Prostate gland (tissue), 2 donors: ENCODE results near the gene TPPP3. TPM values are rescaled to one million over a fixed set of nuclear protein-coding genes. Genes with fewer than 3 reads are reported as not detected.

Experiments used
- DNase-seq: peaks from one replicate; pipeline ENCODE4 v3.0.0-alpha.2; 2019; ENCODE audit warnings: low spot score
- H3K27ac ChIP-seq, 2 donors: fragments of 200-600 bp; sonication (generic); 2 replicates each; pipeline ENCODE4 v1.5.1; 2017 to 2019
- H3K27me3 ChIP-seq: fragments of 200-600 bp; sonication (generic); replicated peaks from 2 replicates; pipeline ENCODE4 v1.5.1; 2019; ENCODE audit not compliant: insufficient read depth
- H3K36me3 ChIP-seq, 2 donors: fragments of 200-600 bp; sonication (generic); 1 replicate in 1 of 2; 2 replicates in 1 of 2; pipeline versions ENCODE4 v1.5.1 to v1.8.1; 2017 to 2019
- H3K4me1 ChIP-seq: fragments of 200-600 bp; sonication (generic); replicated peaks from 2 replicates; pipeline ENCODE4 v1.5.1; 2019
- H3K4me3 ChIP-seq, 2 donors: fragments of 200-600 bp; sonication (generic); 2 replicates each; pipeline ENCODE4 v1.5.1; 2017 to 2019
- H3K9me3 ChIP-seq: fragments of 200-600 bp; sonication (generic); 2 replicates; pipeline ENCODE4 v1.5.1; 2017
- POLR2A ChIP-seq: fragments of 450-650 bp; IDR thresholded peaks from one replicate; pipeline ENCODE4 v1.6.1; 2016; ENCODE audit warnings: antibody characterized with exemption, mild to moderate bottlenecking
- POLR2AphosphoS5 ChIP-seq: sonication (generic); formaldehyde crosslinking; IDR thresholded peaks from one replicate; pipeline ENCODE4 v1.6.1; 2017; ENCODE audit warnings: antibody characterized with exemption
- WGBS: methylation state at CpG from one replicate; pipeline ENCODE4 v1.1.5; 2018; 5-methylcytosine and 5-hydroxymethylcytosine counted together
- intact Hi-C: fragments of 100-400 bp; cut with DNase I; formaldehyde crosslinking; loops from one replicate; pipeline ENCODE4 v1.14.2; 2022
- total RNA-seq, 2 donors: library from RNA; depleted of rRNA; stranded (reverse); fragments of >200 nt; gene quantifications; one replicate each; pipeline ENCODE4 v1.1.0, GENCODE V29; 2016
- TF ChIP-seq, protein P1 (sequence below), 4 experiments: fragments of 200-600 bp in 2 of 4; fragments of 450-650 bp in 2 of 4; sonication (generic) in 2 of 4; IDR thresholded peaks; 1 replicate in 3 of 4; 2 replicates in 1 of 4; pipeline ENCODE4 v1.5.1; 2016 to 2019; ENCODE audit warnings: antibody characterized with exemption in 4 of 4, mild to moderate bottlenecking in 2 of 4, moderate library complexity in 2 of 4

Gene TPPP3
- total RNA-seq, 2 donors from 2014 or later = 3.4 to 10.0 TPM

- no peak overlapping the region for H3K4me3 ChIP-seq
- intact Hi-C loops = no loop called here
- H3K9me3 ChIP-seq = no peaks in the 10 kb centered on the region
- DNase-seq = no peak
- H3K36me3 ChIP-seq = peaks cover 6 to 10% of the 10 kb centered on the region in 2 donors
- H3K27ac ChIP-seq = no peak overlapping the region
- TF ChIP-seq POLR2A = no peak
- TF ChIP-seq POLR2AphosphoS5 = no peak
- TF ChIP-seq, protein P1, sequence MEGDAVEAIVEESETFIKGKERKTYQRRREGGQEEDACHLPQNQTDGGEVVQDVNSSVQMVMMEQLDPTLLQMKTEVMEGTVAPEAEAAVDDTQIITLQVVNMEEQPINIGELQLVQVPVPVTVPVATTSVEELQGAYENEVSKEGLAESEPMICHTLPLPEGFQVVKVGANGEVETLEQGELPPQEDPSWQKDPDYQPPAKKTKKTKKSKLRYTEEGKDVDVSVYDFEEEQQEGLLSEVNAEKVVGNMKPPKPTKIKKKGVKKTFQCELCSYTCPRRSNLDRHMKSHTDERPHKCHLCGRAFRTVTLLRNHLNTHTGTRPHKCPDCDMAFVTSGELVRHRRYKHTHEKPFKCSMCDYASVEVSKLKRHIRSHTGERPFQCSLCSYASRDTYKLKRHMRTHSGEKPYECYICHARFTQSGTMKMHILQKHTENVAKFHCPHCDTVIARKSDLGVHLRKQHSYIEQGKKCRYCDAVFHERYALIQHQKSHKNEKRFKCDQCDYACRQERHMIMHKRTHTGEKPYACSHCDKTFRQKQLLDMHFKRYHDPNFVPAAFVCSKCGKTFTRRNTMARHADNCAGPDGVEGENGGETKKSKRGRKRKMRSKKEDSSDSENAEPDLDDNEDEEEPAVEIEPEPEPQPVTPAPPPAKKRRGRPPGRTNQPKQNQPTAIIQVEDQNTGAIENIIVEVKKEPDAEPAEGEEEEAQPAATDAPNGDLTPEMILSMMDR (IDR thresholded peaks at IDR 0.05) = no peak
- WGBS = 86% methylated on average over 19 of the region's 19 CpGs
- H3K4me1 ChIP-seq = peaks cover 21% of the 10 kb centered on the region
- H3K27me3 ChIP-seq = no peaks in the 10 kb centered on the region
These were observed 45.6 kb upstream of the TPPP3 start for GRCh38 chr16:67438824-67439393.

GRCh38 chr16:67438098-67438791, 44.9 kb upstream of the TPPP3 start:
- WGBS = 93% methylated on average over 18 of the region's 20 CpGs
- H3K36me3 ChIP-seq = peaks cover 6 to 10% of the 10 kb centered on the region in 2 donors

GRCh38 chr16:67437513-67437912, 44.2 kb upstream of the TPPP3 start:
- TF ChIP-seq, protein P1 (IDR thresholded peaks at IDR 0.05) = no peak
- TF ChIP-seq POLR2AphosphoS5 = no peak
- TF ChIP-seq POLR2A = no peak
- intact Hi-C loops = no loop called here
- 78% methylated on average over 4 of the region's 4 CpGs for WGBS
- no peaks in the 10 kb centered on the region for H3K27me3 ChIP-seq
- H3K27ac ChIP-seq = no peak overlapping the region
- H3K9me3 ChIP-seq = no peaks in the 10 kb centered on the region
- no peak for DNase-seq
- H3K4me1 ChIP-seq = peaks cover 15% of the 10 kb centered on the region
- peaks cover 6 to 10% of the 10 kb centered on the region in 2 donors for H3K36me3 ChIP-seq
- no peak overlapping the region for H3K4me3 ChIP-seq

More at GRCh38 chr16:67438098-67438791, 44.9 kb upstream of the TPPP3 start:
- Histone ChIP-seq H3K4me3 (no peak overlapping the region), H3K27me3 (no peaks in the 10 kb centered on the region), H3K27ac (no peak overlapping the region), H3K4me1 (peaks cover 21% of the 10 kb centered on the region), H3K9me3 (no peaks in the 10 kb centered on the region)
- no peak for DNase-seq
- intact Hi-C loops = no loop called here
- TF ChIP-seq, protein P1 (IDR thresholded peaks at IDR 0.05) = no peak
- no peak for TF ChIP-seq POLR2A

DNA sequence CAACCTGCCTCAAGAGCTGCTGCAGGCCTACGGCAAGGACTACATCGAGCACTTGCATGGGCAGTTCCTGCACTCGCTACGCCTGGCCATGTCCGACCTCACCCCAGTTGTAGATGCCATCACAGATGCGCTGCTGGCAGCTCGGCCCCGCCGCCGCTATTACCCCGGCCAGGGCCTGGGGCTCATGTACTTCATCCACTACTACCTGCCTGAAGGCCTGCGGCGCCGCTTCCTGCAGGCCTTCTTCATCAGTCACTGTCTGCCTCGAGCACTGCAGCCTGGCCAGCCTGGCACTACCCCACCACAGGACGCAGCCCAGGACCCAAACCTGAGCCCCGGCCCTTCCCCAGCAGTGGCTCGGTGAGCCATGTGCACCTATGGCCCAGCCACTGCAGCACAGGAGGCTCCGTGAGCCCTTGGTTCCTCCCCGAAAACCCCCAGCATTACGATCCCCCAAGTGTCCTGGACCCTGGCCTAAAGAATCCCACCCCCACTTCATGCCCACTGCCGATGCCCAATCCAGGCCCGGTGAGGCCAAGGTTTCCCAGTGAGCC, 43.4 kb upstream of the TPPP3 start:
- H3K27me3 ChIP-seq = no peaks in the 10 kb centered on the region
- WGBS = 94% methylated on average over 23 of the region's 23 CpGs
- H3K36me3 ChIP-seq = peaks cover 6 to 10% of the 10 kb centered on the region in 2 donors
- H3K27ac ChIP-seq = no peak overlapping the region
- DNase-seq = no peak
- peaks cover 13% of the 10 kb centered on the region for H3K4me1 ChIP-seq
- TF ChIP-seq, protein P1 (IDR thresholded peaks at IDR 0.05) = no peak
- TF ChIP-seq POLR2A = no peak
- no peak for TF ChIP-seq POLR2AphosphoS5
- intact Hi-C loops = no loop called here
- no peak overlapping the region for H3K4me3 ChIP-seq
- no peaks in the 10 kb centered on the region for H3K9me3 ChIP-seq

GRCh38 chr16:67435758-67436164, 42.5 kb upstream of the TPPP3 start:
- no peak for DNase-seq
- TF ChIP-seq POLR2AphosphoS5 (no peak), POLR2A (no peak)
- TF ChIP-seq, protein P1 (IDR thresholded peaks at IDR 0.05) = no peak

More at GRCh38 chr16:67435758-67436164, 42.5 kb upstream of the TPPP3 start:
- intact Hi-C loops = no loop called here
- no peaks in the 10 kb centered on the region for H3K9me3 ChIP-seq
- 87% methylated on average over 10 of the region's 16 CpGs for WGBS
- no peaks in the 10 kb centered on the region for H3K27me3 ChIP-seq
- H3K27ac ChIP-seq = no peak overlapping the region
- peaks cover 6 to 10% of the 10 kb centered on the region in 2 donors for H3K36me3 ChIP-seq
- peaks cover 5% of the 10 kb centered on the region for H3K4me1 ChIP-seq
- no peak overlapping the region for H3K4me3 ChIP-seq
